ENCODE measurements around the gene GRB2. TPM values are rescaled to one million over a fixed set of nuclear protein-coding genes. Genes with fewer than 3 reads are reported as not detected.

The GRB2 gene
- total RNA-seq, 4 donors from 2014 or later: 51.5 to 127 (median 78.1) TPM

DNA sequence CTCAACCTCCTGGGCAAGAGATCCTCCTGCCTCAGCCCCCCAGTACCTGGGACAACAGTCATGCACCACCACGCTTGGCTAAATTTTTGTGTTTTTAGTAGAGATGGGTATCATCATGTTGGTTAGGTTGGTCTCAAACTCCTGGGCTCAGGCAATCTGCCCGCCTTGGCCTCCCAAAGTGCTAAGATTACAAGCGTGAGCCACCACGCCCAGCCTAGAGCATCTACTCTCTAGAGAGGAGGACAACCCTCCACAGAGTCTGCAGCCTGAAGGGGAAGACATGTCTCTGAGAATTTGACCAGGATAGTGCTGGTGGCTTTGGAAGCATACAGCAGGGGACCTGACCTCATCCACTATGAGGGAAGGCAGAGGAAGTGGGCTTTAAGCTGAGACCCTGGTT, 4.7 kb upstream of the GRB2 start:
- no peak overlapping the region for H3K27ac ChIP-seq
- no peaks in the 10 kb centered on the region for H3K27me3 ChIP-seq
- intact Hi-C loops (cut with DNase I; ENCODE audit: low total_unique reads): no loop called here
- no peak for DNase-seq
- H3K4me1 ChIP-seq: no peaks in the 10 kb centered on the region
- H3K9me3 ChIP-seq: no peaks in the 10 kb centered on the region
- no peak for TF ChIP-seq POLR2A (IDR thresholded peaks at IDR 0.05)
- no peak overlapping the region for H3K4me3 ChIP-seq
- no peaks in the 10 kb centered on the region for H3K36me3 ChIP-seq

DNA sequence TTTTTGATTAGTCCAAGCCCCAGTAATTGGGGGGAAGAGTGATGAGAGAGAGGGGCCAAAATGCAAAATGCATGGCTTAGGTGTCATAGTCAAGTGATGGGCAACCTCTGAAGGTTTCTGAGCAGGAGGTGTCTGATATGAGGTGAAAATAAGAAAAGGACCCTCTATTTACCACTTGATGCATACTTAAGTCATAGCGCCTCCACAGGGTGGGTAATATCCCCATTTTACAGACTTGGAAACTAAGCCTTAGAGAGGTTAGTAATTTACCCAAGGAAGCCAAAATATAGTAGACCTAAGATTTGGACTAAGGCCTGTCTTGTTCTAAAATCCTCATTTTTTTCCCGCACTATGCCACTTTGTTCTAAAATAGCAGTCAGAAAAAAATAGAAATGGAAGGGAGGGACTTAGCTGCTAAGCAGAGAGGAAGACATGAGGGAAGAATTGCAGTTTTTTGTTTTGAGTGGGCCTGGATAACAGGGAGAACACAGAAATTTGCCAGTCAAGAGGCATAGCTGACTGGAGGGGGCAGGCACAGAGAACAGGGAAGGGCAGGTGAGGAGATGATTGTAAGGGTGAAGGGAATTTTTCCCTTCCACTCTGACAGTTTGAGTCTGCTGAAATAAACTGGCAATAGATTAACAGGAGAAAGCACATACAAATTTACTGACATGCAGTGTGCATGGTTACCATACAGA, 2.3 kb upstream of the GRB2 start:
- intact Hi-C loops (cut with DNase I; ENCODE audit: low total_unique reads): loop anchor here (5.0 kb wide), 1 partner anchor 86 kb away; no protein-coding TSS in a partner anchor
- H3K9me3 ChIP-seq: no peaks in the 10 kb centered on the region
- H3K36me3 ChIP-seq: no peaks in the 10 kb centered on the region
- H3K4me1 ChIP-seq: no peaks in the 10 kb centered on the region
- no peak overlapping the region for H3K27ac ChIP-seq
- DNase-seq: no peak
- H3K27me3 ChIP-seq: no peaks in the 10 kb centered on the region
- no peak for TF ChIP-seq POLR2A (IDR thresholded peaks at IDR 0.05)
- TF ChIP-seq, protein P1, sequence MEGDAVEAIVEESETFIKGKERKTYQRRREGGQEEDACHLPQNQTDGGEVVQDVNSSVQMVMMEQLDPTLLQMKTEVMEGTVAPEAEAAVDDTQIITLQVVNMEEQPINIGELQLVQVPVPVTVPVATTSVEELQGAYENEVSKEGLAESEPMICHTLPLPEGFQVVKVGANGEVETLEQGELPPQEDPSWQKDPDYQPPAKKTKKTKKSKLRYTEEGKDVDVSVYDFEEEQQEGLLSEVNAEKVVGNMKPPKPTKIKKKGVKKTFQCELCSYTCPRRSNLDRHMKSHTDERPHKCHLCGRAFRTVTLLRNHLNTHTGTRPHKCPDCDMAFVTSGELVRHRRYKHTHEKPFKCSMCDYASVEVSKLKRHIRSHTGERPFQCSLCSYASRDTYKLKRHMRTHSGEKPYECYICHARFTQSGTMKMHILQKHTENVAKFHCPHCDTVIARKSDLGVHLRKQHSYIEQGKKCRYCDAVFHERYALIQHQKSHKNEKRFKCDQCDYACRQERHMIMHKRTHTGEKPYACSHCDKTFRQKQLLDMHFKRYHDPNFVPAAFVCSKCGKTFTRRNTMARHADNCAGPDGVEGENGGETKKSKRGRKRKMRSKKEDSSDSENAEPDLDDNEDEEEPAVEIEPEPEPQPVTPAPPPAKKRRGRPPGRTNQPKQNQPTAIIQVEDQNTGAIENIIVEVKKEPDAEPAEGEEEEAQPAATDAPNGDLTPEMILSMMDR (IDR thresholded peaks at IDR 0.05): no peak
- H3K4me3 ChIP-seq: no peak overlapping the region

DNA sequence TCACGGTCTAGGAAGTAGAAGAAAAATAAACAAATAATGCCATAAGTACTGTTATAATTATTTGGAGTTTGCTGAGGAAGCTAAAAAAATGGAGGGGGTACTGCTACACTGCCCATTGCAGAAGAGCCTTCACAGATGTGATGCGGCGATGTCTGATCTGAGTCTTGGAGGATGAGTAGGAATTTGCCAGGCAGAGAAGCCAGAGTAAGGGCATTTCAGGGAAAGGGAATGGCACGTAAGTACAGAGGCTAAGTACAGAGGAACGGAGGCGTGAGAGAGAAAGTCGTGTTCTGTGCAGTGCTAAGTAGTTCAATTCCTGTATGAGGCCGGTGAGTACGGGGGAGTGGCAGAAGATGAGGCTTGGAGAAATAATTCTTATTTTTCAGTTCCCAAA, 741 bp upstream of the GRB2 start:
- Histone ChIP-seq H3K4me1 (peaks cover 0 to 13% of the 10 kb centered on the region in 2 donors), H3K27me3 (no peaks in the 10 kb centered on the region), H3K9me3 (no peaks in the 10 kb centered on the region), H3K27ac (peak overlapping the region; percentile 79 to 86), H3K36me3 (no peaks in the 10 kb centered on the region), H3K4me3 (peak overlapping the region; percentile 69 to 95)
- no peak for TF ChIP-seq POLR2A (IDR thresholded peaks at IDR 0.05)
- TF ChIP-seq, protein P1 (IDR thresholded peaks at IDR 0.05): no peak
- intact Hi-C loops (cut with DNase I; ENCODE audit: low total_unique reads): loop anchor here (5.0 kb wide), 1 partner anchor 84 kb away; no protein-coding TSS in a partner anchor
- no peak for DNase-seq

DNA sequence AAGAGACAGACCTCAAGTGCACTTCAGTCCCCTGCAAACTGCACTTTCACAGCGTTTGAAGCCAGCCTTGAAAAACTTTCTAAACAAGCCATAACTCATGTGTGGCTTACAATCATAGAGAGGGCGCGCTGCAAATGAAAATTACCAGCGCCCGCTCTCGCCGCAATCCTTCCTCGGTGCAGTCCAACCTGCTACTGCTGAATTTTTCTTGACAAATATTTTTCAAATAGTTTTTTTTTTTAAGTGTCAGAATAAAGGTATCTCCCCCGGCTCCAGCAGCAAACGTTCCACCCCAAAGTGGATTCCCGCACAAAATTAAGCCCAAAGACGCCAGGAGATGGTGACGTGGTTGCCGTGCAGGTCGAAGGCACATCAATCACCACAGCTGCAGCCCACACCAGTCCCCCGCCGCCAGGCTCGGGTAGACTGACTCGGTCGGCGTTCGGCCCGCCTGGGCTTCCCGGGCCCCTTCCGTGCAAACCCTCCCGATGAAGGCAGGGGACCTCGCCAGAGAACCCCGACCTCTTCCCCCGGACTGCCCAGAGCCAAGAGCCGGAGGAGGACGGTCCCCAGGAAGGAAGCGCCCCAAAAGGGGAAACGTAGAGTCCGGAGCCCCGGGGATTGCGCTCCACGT, 630 bp downstream of the GRB2 start:
- no peak for TF ChIP-seq POLR2A (IDR thresholded peaks at IDR 0.05)
- TF ChIP-seq, protein P1 (IDR thresholded peaks at IDR 0.05): no peak
- Histone ChIP-seq H3K36me3 (no peaks in the 10 kb centered on the region), H3K4me1 (peaks cover 0 to 13% of the 10 kb centered on the region in 2 donors), H3K27ac (peak overlapping the region; percentile 79 to 86), H3K9me3 (no peaks in the 10 kb centered on the region), H3K27me3 (no peaks in the 10 kb centered on the region), H3K4me3 (peak overlapping the region; percentile 69 to 95)
- intact Hi-C loops (cut with DNase I; ENCODE audit: low total_unique reads): loop anchor here (5.0 kb wide), 1 partner anchor 83 kb away; no protein-coding TSS in a partner anchor
- DNase-seq: peak; percentile 43

DNA sequence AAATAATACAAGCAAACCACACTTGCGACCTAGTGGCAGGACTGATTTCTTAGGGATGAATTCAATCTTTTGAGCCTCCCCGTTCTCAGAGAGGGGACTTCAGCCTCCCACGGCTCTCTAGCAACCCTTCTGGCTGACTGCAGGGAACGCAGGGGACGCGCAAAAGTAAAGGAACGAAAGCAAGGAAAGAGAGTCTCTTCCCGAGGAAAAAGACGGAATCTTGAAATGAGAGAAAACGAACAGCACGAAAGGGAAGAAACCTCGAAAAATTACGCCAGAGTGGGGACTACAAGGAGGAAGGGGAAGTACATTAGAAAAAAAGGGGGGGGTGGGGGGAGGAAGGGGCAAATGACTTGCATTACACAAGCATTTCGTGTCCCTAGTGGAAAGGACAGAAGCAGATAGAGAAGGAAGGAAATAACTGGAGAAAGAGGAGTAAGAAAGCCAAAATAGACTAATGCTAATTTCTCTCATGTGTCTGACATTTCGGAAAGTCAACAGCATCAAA, 1.2 kb downstream of the GRB2 start:
- Histone ChIP-seq H3K27me3 (no peaks in the 10 kb centered on the region), H3K9me3 (no peaks in the 10 kb centered on the region), H3K36me3 (no peaks in the 10 kb centered on the region), H3K4me1 (peaks cover 0 to 13% of the 10 kb centered on the region in 2 donors), H3K4me3 (peak overlapping the region; percentile 69 to 95), H3K27ac (peak overlapping the region; percentile 79 to 86)
- TF ChIP-seq, protein P1 (IDR thresholded peaks at IDR 0.05): peak; percentile 52 to 86 (median 72)
- no peak for TF ChIP-seq POLR2A (IDR thresholded peaks at IDR 0.05)
- DNase-seq: peak; percentile 55 to 61
- intact Hi-C loops (cut with DNase I; ENCODE audit: low total_unique reads): no loop called here
